ENCODE data around the gene ING3.

DNA sequence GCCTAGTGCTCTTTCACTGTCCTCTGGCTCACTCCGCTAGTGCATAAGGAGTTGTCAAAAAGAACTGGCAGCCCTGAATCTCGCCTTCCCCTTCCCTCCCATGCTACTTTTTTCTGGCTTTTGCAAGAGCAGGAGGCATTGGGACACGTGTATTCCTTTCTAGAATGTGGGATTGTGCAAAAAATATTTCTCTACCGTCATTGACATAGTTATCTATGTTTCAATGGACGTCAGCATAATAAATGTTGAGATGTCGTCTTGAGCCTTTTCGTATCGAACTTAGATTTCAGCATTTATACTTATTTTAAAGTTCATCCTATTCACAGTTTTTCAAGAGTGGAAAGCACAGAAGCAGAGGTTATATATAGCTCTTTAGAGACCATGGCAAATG is 727 bp downstream of the ING3 start:
- TF ChIP-seq, protein P1, sequence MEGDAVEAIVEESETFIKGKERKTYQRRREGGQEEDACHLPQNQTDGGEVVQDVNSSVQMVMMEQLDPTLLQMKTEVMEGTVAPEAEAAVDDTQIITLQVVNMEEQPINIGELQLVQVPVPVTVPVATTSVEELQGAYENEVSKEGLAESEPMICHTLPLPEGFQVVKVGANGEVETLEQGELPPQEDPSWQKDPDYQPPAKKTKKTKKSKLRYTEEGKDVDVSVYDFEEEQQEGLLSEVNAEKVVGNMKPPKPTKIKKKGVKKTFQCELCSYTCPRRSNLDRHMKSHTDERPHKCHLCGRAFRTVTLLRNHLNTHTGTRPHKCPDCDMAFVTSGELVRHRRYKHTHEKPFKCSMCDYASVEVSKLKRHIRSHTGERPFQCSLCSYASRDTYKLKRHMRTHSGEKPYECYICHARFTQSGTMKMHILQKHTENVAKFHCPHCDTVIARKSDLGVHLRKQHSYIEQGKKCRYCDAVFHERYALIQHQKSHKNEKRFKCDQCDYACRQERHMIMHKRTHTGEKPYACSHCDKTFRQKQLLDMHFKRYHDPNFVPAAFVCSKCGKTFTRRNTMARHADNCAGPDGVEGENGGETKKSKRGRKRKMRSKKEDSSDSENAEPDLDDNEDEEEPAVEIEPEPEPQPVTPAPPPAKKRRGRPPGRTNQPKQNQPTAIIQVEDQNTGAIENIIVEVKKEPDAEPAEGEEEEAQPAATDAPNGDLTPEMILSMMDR (optimal IDR thresholded peaks at IDR 0.05 in 1 of 3, IDR thresholded peaks at IDR 0.05 in 1 of 3, conservative IDR thresholded peaks at IDR 0.05 in 1 of 3; ENCODE audit: extremely low read depth in 1 of 3, insufficient read depth in 2 of 3, low read length in 3 of 3) = no peak
- TF ChIP-seq EZH2 (IDR thresholded peaks at IDR 0.05; ENCODE audit: low read length) = no peak

All from keratinocyte (primary cell).